GM23338 (cell line): Measurements from ENCODE around the gene MBD3L2.
"Not testable (repeated sequence)": the region's sequence is repeated elsewhere in the genome, so short reads cannot be mapped to it uniquely, and the experiment has no call there.

Experiments
- CREB1 ChIP-seq: fragments of 250-450 bp; sonication (Bioruptor Pico); IDR thresholded peaks from 2 replicates; pipeline ENCODE4 v1.5.0; 2020; ENCODE audit warnings: low read depth, mild to moderate bottlenecking, moderate library complexity
- CTCF ChIP-seq, 2 experiments: fragments of 200-600 bp in 1 of 2; sonication (generic) in 1 of 2; conservative IDR thresholded peaks; 2 replicates each; pipeline versions ENCODE4 v1.5.1 to v1.6.1; 2016 to 2017; ENCODE audit warnings: antibody characterized with exemption in 2 of 2, low read depth in 2 of 2, mild to moderate bottlenecking in 2 of 2, moderate library complexity in 1 of 2
- EZH2 ChIP-seq: fragments of 200-600 bp; sonication (generic); IDR thresholded peaks from one replicate; pipeline ENCODE4 v1.8.0; 2017; ENCODE audit warnings: antibody characterized with exemption, mild to moderate bottlenecking, low read depth; ENCODE audit not compliant: unreplicated experiment
- EZH2phosphoT487 ChIP-seq: fragments of 200-600 bp; sonication (generic); IDR thresholded peaks from one replicate; pipeline ENCODE4 v1.8.1; 2018; ENCODE audit warnings: antibody characterized with exemption; ENCODE audit not compliant: unreplicated experiment
- JUNB ChIP-seq: IDR thresholded peaks from one replicate; pipeline ENCODE4 v1.6.1; 2016; ENCODE audit warnings: antibody characterized with exemption; ENCODE audit not compliant: unreplicated experiment
- POLR2AphosphoS5 ChIP-seq: IDR thresholded peaks from 2 replicates; pipeline ENCODE4 v1.6.1; 2016; ENCODE audit warnings: antibody characterized with exemption, low read depth
- REST ChIP-seq: IDR thresholded peaks from one replicate; pipeline ENCODE4 v1.6.1; 2018; ENCODE audit warnings: antibody characterized with exemption; ENCODE audit not compliant: unreplicated experiment
- STAT1 ChIP-seq: IDR thresholded peaks from one replicate; pipeline ENCODE4 v1.6.1; 2016; ENCODE audit warnings: antibody characterized with exemption; ENCODE audit not compliant: unreplicated experiment
- ZNF331 ChIP-seq: fragments of 250-450 bp; sonication (Bioruptor Pico); IDR thresholded peaks from 2 replicates; pipeline ENCODE4 v1.5.0; 2020; ENCODE audit warnings: low read depth, mild to moderate bottlenecking, moderate library complexity

- TF ChIP-seq EZH2; CTCF (conservative IDR thresholded peaks at IDR 0.05; ENCODE audit: low read depth in 2 of 2); REST; EZH2phosphoT487; JUNB; POLR2AphosphoS5; CREB1; ZNF331 (CRISPR knock-in tag); STAT1: not testable (repeated sequence)
These were observed 7.6 kb upstream of the MBD3L2 start for GRCh38 chr19:7041563-7041962.
